Measurements from ENCODE around the gene IPO4.

Gene IPO4

DNA sequence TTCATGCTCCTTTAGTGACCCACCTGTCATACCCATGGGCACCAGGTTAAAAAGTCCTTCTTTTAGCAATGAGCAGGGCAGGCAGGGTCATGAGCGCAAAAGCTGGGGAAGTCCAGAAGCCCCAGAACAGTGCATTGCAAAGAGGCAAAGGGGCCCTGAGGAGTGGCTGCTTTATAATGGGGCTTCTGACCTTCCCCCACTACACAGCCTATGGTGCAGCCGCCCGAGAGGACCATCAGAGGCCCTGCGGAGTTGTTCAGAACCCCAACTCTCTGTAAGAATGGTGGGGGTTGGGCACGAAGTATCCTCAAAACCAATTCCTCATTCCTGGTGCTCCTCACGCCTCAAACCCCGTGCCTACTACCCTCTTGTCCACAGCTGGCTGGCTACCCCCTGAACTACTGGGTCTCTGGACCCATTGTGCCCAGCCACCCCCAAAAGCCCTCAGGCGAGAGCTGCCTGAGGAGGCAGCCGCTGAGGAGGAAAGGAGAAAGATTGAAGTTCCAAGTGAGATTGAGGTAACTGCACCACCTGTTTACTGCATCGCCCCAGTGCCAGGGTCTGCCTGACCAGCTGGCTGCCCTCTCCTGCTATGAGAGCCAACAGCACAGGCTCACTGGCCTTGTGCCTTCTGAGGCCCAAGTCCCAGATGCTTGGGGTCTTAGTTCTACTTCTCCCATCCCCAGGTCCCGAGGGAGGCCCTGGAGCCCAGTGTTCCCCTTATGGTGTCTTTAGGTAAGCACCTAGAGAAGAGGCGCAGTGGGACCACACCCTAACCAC, 10.0 kb downstream of the IPO4 start:
- in situ Hi-C loops (cut with HindIII; ENCODE audit: low sequenced_read_pairs), result no loop called here

DNA sequence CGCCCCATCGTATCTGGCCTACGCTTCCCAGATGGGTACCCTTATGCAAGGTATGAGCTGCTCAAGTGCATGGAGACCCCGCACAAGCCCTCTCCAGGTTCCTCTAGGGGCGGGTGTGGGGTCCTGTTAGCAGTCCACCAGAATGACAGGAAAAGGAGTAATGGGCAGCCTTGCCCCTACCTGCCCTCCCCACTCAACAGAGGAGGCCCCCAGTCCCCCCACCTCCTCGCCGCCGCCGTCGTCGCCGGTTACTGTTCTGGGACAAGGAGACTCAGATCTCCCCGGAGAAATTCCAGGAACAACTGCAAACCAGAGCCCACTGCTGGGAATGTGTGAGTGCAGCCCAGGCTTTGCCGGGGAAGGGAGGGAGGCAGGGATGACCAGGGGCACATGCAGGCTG, 10.7 kb downstream of the IPO4 start:
- in situ Hi-C loops (cut with HindIII; ENCODE audit: low sequenced_read_pairs), result no loop called here

DNA sequence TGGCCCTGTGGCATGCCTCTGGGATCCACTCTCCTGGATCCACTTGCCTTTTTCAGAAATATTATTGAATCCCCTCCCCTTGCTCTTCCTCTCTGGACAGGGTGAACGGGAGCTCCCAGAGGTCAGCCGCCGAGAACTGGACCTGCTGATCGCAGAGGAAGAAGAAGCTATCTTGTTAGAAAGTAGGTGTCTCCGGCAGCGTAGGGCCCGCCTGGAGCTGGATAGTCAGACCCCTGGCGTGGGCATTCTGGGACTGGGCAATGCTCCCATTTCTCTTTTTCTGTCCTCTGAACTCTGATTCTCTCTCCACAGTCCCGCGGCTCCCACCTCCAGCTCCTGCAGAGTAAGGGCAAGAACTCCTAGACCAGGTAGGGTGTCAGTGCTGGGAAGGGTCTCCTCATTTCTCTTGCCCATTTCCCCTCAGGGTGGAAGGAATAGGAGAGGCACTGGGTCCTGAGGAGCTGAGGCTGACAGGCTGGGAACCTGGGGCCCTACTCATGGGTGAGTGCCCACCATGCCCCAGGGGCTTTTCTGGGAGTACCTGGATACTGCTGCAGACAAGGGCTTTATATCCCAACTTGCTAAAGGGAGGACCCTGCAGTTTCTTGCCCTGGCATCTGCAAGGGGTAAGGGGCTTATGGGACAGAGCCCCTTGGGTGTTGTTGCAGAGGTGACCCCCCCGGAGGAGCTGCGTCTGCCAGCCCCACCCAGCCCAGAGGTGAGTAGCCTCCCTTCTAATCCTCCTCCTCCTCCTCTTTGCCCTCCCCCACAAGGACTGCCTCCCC, 11.4 kb downstream of the IPO4 start:
- in situ Hi-C loops (cut with HindIII; ENCODE audit: low sequenced_read_pairs), result no loop called here

DNA sequence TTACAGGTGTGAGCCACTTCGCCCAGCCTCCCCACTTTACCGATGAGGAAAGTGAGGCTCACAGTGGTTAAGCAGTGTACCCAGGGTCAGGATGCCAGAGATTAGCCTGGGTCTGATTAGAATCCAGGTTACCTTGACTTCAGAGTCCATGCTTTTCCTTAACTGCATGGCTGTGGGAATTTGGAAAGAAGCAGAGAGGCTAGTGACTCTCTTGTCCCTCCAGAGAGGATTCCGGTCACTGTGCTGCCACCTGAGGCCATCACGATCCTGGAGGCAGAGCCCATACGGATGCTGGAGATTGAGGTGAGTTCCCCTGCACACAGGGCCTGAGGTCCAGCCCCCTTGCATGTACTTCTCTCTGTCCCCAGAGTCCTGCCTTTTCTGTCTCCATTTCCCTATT, 12.0 kb downstream of the IPO4 start:
- in situ Hi-C loops (cut with HindIII; ENCODE audit: low sequenced_read_pairs), result no loop called here

DNA sequence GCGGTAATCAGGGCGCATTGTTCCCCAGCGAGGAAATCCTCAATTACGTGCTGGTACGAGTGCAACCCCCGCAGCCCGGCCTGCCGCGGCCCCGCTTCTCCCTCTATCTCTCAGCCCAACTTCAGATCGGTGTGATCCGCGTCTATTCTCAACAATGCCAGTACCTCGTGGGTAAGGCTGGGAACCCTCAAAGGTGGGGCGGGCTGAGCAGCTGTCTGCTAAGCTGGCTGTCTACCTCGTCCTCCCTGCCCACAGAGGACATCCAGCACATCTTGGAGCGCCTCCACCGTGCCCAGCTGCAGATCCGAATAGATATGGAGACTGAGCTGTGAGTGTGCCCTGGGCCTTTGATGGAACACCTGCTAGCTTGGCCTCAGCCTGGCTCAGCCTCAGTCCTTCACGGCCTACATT, 15.7 kb downstream of the IPO4 start:
- in situ Hi-C loops (cut with HindIII; ENCODE audit: low sequenced_read_pairs), result no loop called here

DNA sequence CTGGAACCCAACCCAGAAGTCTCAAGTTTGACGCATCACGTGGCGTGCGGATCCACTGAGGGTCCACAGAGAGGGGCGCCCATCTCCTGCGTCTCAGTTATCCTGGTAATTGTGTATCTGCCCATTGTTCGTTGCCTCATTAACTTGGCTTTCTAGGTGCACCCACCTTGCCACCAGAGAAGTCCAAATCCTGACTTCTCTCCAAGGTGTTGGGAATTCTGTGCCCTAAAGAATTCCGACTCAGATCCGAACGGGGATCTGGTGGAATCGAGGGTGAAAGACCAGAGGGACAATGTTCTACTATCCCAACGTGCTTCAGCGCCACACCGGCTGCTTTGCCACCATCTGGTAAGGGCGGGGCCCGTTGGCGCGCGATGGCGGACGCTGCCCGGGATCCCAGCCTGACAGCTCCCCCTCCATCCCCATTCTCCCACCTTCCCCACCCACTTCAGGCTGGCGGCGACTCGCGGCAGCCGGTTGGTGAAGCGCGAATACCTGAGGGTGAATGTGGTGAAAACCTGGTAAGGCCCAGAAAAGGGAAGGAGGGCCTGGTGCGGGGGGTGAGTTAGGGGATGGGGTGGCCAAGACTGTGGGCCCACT, 16.3 kb downstream of the IPO4 start:
- in situ Hi-C loops (cut with HindIII; ENCODE audit: low sequenced_read_pairs), result no loop called here

GRCh38 chr14:24171422-24172260, 17.0 kb downstream of the IPO4 start, which contains the start of gene REC8:
Gene REC8 (plus strand): TSS chr14:24172080. CDS start chr14:24172553, 473 bp downstream.
- in situ Hi-C loops (cut with HindIII; ENCODE audit: low sequenced_read_pairs), result no loop called here

GRCh38 chr14:24167469-24168114, 21.0 kb downstream of the IPO4 start:
- in situ Hi-C loops (cut with HindIII; ENCODE audit: low sequenced_read_pairs), result no loop called here

DNA sequence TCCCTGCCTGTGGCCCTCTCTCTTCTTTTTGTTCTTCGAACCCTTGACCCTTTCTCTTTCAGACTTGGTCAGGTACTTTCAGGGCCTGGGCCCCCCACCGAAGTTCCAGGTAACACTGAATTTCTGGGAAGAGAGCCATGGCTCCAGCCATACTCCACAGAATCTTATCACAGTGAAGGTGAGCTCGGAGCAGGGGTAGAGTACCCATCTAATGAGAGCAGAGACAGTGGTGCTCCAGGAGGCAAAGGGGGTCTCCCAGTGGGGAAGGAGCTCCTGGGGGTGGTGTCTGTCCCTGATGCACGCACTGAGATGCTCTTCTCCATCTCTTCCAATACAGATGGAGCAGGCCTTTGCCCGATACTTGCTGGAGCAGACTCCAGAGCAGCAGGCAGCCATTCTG, 22.8 kb downstream of the IPO4 start:
- in situ Hi-C loops (cut with HindIII; ENCODE audit: low sequenced_read_pairs), result no loop called here

DNA sequence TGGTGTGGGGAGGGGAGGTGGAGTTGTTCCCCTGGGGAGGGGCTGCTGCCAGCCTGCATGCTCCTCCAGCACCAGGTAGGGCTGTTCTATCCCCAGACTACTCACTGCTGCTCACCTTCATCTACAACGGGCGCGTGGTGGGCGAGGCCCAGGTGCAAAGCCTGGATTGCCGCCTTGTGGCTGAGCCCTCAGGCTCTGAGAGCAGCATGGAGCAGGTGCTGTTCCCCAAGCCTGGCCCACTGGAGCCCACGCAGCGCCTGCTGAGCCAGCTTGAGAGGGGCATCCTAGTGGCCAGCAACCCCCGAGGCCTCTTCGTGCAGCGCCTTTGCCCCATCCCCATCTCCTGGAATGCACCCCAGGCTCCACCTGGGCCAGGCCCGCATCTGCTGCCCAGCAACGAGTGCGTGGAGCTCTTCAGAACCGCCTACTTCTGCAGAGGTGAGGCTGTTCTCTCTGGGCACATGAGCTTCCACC, 24.1 kb downstream of the IPO4 start:
- in situ Hi-C loops (cut with HindIII; ENCODE audit: low sequenced_read_pairs), result no loop called here

- in situ Hi-C loops (cut with HindIII; ENCODE audit: low sequenced_read_pairs), result no loop called here
Measured at GRCh38 chr14:24162093-24162492, 26.5 kb downstream of the IPO4 start.

- in situ Hi-C loops (cut with HindIII; ENCODE audit: low sequenced_read_pairs), result no loop called here
Measured at GRCh38 chr14:24160850-24161804, 27.5 kb downstream of the IPO4 start, which contains the start of gene IRF9. Gene IRF9 (plus strand): TSS chr14:24161265. CDS start chr14:24162145, 880 bp downstream.

GRCh38 chr14:24160499-24160849, 28.1 kb downstream of the IPO4 start:
- in situ Hi-C loops (cut with HindIII; ENCODE audit: low sequenced_read_pairs), result no loop called here

GRCh38 chr14:24159777-24160498, 28.7 kb downstream of the IPO4 start:
- in situ Hi-C loops (cut with HindIII; ENCODE audit: low sequenced_read_pairs), result no loop called here

- in situ Hi-C loops (cut with HindIII; ENCODE audit: low sequenced_read_pairs), result no loop called here
Measured at GRCh38 chr14:24157331-24157730, 31.3 kb downstream of the IPO4 start.

DNA sequence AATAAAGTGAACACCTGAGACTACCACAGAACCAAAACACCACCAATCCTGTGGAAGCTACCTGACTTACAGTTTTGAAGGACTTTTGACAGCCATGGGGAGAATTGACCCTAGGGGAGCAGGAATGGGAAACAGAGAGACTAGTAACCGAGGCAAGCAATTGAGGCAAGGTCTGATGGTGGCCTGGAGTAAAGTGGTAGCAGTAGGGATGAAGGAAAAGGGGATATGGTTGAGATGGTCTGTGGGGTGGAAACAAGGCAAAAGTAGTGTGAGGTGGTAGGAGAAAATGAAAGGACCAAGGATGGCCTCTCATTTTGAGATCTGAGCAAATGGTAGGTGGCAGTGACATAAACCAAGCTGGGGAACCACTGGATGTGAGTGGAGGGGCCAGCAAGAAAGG, 31.8 kb downstream of the IPO4 start:
- in situ Hi-C loops (cut with HindIII; ENCODE audit: low sequenced_read_pairs), result no loop called here

GRCh38 chr14:24155100-24155499, 33.5 kb downstream of the IPO4 start:
- in situ Hi-C loops (cut with HindIII; ENCODE audit: low sequenced_read_pairs), result no loop called here

- in situ Hi-C loops (cut with HindIII; ENCODE audit: low sequenced_read_pairs), result no loop called here
Measured at GRCh38 chr14:24151404-24152080, 37.1 kb downstream of the IPO4 start.
